Measurements from ENCODE around the gene POLR1H.

GRCh38 chr6:30091577-30092381 is 30.7 kb downstream of the POLR1H start:
- TF ChIP-seq, protein P1, sequence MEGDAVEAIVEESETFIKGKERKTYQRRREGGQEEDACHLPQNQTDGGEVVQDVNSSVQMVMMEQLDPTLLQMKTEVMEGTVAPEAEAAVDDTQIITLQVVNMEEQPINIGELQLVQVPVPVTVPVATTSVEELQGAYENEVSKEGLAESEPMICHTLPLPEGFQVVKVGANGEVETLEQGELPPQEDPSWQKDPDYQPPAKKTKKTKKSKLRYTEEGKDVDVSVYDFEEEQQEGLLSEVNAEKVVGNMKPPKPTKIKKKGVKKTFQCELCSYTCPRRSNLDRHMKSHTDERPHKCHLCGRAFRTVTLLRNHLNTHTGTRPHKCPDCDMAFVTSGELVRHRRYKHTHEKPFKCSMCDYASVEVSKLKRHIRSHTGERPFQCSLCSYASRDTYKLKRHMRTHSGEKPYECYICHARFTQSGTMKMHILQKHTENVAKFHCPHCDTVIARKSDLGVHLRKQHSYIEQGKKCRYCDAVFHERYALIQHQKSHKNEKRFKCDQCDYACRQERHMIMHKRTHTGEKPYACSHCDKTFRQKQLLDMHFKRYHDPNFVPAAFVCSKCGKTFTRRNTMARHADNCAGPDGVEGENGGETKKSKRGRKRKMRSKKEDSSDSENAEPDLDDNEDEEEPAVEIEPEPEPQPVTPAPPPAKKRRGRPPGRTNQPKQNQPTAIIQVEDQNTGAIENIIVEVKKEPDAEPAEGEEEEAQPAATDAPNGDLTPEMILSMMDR (IDR thresholded peaks at IDR 0.05) = no peak
- TF ChIP-seq POLR2A (IDR thresholded peaks at IDR 0.05) = no peak

Data from esophagus squamous epithelium (tissue), 4 donors.